ENCODE results near the gene SUMO2. TPM values are rescaled to one million over a fixed set of nuclear protein-coding genes. Genes with fewer than 3 reads are reported as not detected.

Gene SUMO2
- total RNA-seq, result 61.9 and 76.0 TPM in 2 replicates

DNA sequence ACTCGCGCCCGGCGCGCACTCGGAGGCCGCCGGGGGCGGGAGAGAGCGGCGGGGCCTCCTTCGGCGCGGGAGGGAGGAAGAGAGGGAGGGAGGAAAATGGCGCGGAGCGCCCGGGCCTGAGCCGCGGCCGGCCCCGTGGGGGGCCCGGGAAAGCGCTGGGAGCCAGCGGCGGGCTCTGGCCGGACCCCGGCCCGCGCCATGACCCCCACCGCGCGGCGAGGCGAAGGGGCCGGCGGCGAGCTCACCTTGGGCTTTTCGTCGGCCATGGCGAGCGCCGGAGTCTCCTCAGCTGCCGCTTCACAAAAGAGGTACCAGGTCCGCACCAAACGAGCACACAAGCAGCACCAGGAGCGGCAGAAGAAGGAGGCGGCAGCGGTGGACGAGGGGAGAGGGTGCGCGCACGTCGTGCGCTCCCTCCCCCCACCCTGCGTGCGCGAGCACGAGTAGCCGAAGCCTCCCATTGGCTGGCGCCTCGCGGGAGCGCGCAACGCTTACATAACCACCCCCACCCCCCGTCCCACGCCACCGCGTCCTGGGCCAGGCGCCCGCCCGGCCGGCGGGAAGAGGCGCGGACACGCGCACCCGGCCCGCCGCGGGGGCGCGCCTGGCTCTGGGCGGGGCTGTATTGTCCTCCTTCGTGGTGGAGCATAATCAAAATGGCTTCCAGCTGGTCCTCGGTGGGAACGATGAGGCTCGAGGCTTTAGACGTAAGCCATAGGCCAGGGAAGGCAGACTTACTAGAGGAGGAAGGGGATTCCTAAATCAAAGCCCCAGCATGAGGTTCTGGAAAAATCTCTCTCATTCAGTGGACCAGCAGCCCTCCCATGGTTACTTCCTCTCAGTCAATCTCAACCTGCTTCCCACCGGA is at the start of gene SUMO2:
SUMO2 (minus strand) TSS at position 391 of the 868 bp plus-strand sequence; CDS start at position 266, 125 bp downstream.
- H3K27me3 ChIP-seq (ENCODE audit: control insufficient read depth, insufficient read depth, low read length), result no peaks in the 10 kb centered on the region
- peak within 1 kb of the TSS; percentile 98 for H3K4me3 ChIP-seq (ENCODE audit: low read depth, low read length)
- TF ChIP-seq, protein P1, sequence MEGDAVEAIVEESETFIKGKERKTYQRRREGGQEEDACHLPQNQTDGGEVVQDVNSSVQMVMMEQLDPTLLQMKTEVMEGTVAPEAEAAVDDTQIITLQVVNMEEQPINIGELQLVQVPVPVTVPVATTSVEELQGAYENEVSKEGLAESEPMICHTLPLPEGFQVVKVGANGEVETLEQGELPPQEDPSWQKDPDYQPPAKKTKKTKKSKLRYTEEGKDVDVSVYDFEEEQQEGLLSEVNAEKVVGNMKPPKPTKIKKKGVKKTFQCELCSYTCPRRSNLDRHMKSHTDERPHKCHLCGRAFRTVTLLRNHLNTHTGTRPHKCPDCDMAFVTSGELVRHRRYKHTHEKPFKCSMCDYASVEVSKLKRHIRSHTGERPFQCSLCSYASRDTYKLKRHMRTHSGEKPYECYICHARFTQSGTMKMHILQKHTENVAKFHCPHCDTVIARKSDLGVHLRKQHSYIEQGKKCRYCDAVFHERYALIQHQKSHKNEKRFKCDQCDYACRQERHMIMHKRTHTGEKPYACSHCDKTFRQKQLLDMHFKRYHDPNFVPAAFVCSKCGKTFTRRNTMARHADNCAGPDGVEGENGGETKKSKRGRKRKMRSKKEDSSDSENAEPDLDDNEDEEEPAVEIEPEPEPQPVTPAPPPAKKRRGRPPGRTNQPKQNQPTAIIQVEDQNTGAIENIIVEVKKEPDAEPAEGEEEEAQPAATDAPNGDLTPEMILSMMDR (IDR thresholded peaks at IDR 0.05; ENCODE audit: insufficient read depth, low read length, poor library complexity, severe bottlenecking), result no peak
- no peaks in the 10 kb centered on the region for H3K36me3 ChIP-seq (ENCODE audit: control insufficient read depth, insufficient read depth, low read length)
- DNase-seq (ENCODE audit: low read depth), result peak; percentile 61

DNA sequence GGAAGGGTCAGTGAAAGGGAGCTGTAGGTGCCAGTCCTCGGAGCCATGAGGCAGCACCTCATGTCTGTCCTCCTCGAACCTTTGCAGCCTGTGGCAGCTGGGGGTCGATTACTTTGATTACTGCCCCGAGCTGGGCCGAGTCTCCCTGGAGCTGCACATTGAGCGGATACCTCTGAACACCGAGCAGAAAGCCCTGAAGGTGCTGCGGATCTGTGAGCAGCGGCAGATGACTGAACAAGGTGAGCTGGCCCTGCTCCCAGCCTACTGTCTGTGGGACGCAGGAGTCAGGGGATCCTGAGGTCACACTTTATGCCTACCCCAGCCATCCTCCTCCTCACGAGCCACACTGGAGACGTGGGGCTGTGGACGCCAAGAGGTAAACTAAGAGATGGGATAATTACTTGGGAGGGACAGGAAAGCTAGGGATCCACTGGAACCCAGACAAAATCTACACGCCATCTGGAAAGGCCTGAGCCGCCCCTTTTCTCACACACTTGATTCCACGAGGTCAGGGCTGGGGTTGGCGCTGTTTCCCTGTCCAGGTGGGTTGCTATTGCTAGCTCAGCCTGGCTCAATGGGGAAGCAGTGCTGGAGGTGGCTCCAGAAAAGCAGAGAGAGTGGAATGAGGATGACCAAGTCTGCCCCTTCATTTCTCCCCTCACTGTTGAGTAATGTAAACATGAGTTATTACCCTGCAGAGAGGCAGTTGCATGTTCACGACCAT is 49.1 kb upstream of the SUMO2 start:
- Histone ChIP-seq H3K36me3 (ENCODE audit: control insufficient read depth, insufficient read depth, low read length) (peaks cover 3% of the 10 kb centered on the region), H3K4me3 (ENCODE audit: low read depth, low read length) (no peak overlapping the region), H3K27me3 (ENCODE audit: control insufficient read depth, insufficient read depth, low read length) (no peaks in the 10 kb centered on the region)
- no peak for DNase-seq (ENCODE audit: low read depth)
- TF ChIP-seq, protein P1 (IDR thresholded peaks at IDR 0.05; ENCODE audit: insufficient read depth, low read length, poor library complexity, severe bottlenecking), result no peak

- TF ChIP-seq, protein P1 (IDR thresholded peaks at IDR 0.05; ENCODE audit: insufficient read depth, low read length, poor library complexity, severe bottlenecking), result no peak
- H3K4me3 ChIP-seq (ENCODE audit: low read depth, low read length), result no peak overlapping the region
- peaks cover 3% of the 10 kb centered on the region for H3K36me3 ChIP-seq (ENCODE audit: control insufficient read depth, insufficient read depth, low read length)
- no peak for DNase-seq (ENCODE audit: low read depth)
- no peaks in the 10 kb centered on the region for H3K27me3 ChIP-seq (ENCODE audit: control insufficient read depth, insufficient read depth, low read length)
These were observed 48.3 kb upstream of the SUMO2 start for GRCh38 chr17:75231071-75231470.

- DNase-seq (ENCODE audit: low read depth), result no peak
- Histone ChIP-seq H3K27me3 (ENCODE audit: control insufficient read depth, insufficient read depth, low read length) (no peaks in the 10 kb centered on the region), H3K4me3 (ENCODE audit: low read depth, low read length) (no peak overlapping the region), H3K36me3 (ENCODE audit: control insufficient read depth, insufficient read depth, low read length) (peaks cover 3% of the 10 kb centered on the region)
- TF ChIP-seq, protein P1 (IDR thresholded peaks at IDR 0.05; ENCODE audit: insufficient read depth, low read length, poor library complexity, severe bottlenecking), result no peak
These were observed 46.1 kb upstream of the SUMO2 start for GRCh38 chr17:75228847-75229246.

GRCh38 chr17:75228305-75228704 is 45.5 kb upstream of the SUMO2 start:
- TF ChIP-seq, protein P1 (IDR thresholded peaks at IDR 0.05; ENCODE audit: insufficient read depth, low read length, poor library complexity, severe bottlenecking), result no peak
- Histone ChIP-seq H3K36me3 (ENCODE audit: control insufficient read depth, insufficient read depth, low read length) (peaks cover 3% of the 10 kb centered on the region), H3K27me3 (ENCODE audit: control insufficient read depth, insufficient read depth, low read length) (no peaks in the 10 kb centered on the region), H3K4me3 (ENCODE audit: low read depth, low read length) (no peak overlapping the region)
- no peak for DNase-seq (ENCODE audit: low read depth)

Data from kidney epithelial cell (primary cell).